ENCODE measurements around the gene YKT6.
"Not testable (repeated sequence)": the region's sequence is repeated elsewhere in the genome, so short reads cannot be mapped to it uniquely, and the experiment has no call there.

Gene YKT6

GRCh38 chr7:44193011-44193802 is 7.6 kb upstream of the YKT6 start:
- no peak for DNase-seq (ENCODE audit: low read depth)

DNA sequence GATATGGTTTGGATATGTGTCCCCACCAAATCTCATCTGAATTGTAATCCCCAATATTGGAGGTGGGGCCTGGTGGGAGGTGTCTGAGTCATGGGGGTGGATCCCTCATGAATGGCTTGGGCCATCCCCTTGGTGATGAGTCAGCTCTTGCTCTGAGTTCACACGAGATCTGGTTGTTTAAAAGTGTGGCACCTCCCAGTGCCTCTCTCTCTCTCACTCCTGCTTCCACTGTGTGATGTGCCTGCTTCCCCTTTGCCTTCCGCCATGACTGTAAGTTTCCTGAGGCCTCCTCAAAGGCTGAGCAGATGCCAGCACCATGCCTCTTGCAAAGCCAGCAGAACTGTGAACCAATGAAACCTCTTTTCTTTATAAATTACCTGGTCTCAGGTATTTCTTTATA is 6.7 kb upstream of the YKT6 start:
- no peak for DNase-seq (ENCODE audit: low read depth)

DNA sequence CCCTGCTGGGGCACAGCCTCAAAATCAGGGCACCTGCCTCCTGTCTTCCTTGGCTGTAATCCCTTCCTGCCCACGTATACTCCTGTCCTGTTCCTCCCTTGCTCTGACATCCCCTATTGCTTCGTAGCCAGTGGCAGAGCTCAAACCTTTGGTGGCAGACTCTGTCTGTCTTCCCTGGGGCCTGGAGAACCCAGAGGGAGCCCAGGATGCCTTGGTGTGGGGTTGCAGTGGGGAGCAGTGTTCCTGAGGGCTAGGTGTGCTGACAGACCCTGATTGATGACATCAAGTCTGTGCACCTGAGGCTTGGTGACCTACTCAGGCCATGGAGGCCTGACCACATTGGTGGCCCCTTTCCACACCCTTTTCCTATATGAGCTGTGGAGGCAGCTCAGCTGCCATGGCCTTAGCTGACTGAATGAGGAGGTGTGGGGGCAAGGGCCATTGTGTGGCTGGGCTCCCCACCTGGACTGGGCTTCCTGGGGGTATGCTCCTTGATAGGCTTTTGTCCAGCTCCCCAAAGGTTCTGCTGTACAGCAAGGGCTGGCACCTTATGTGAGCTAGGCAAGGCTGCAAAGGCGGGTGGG is 6.1 kb upstream of the YKT6 start:
- no peak for DNase-seq (ENCODE audit: low read depth)

DNA sequence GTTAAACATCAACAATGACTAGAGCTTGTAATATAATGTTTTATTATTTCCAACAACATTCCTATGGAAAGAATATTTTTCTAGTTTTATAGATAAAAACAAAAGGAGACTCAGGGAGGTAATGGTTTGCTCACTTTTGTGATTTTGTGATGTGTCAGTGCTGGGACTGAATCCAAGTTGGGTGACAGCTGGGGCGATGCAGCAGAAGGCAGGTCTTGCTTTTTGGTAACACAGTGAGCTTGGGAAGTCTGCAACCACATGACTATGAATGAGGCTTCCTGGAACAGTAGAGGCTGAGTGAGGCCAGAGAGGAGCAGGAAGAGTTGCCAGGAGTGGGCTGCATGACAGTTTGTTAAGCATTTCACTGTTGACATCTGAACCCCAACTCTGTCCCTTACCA is 4.9 kb upstream of the YKT6 start:
- no peak for DNase-seq (ENCODE audit: low read depth)

DNA sequence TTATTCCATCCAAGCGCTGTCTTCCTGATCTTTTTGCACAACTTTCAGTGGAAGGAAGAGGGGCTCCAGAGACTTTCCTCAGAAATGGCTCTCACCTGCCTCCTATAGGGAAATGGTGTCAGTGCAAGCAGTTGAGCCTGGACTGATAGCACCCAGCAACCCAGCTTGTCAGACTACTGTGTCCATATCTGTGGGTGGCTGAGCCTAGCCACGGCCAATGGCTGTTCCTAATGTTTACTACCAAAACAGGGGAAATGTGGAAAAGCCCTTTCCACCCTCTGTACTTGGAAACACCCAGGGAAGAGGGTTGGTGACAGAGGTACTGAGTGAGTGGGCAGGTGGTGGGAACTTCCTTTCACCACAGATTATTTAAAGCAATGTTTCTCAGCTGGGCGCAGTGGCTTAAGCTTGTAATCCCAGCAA is 4.3 kb upstream of the YKT6 start:
- DNase-seq (ENCODE audit: low read depth), result no peak

DNA sequence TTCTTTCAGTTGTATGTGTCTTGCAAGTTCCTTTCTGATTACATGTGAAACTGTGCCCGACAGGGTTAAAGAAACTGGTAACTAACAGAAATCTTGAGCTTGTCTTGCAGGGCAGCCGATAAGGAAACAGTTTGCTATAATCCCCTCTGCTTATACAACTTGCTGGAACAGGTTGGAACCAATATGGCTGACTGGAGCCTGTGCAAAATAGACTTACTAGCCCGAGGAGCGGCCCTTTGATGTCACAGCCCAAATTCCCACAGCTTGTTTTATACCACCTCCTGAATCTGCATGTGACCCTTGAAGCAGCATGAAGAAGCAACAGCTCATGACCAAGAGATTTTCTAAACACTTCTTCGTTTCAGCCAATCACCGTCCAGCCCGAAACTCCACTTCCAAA is 3.3 kb upstream of the YKT6 start:
- no peak for DNase-seq (ENCODE audit: low read depth)

GRCh38 chr7:44200163-44200562 is 615 bp upstream of the YKT6 start:
- not testable (repeated sequence) for DNase-seq (ENCODE audit: low read depth)

DNA sequence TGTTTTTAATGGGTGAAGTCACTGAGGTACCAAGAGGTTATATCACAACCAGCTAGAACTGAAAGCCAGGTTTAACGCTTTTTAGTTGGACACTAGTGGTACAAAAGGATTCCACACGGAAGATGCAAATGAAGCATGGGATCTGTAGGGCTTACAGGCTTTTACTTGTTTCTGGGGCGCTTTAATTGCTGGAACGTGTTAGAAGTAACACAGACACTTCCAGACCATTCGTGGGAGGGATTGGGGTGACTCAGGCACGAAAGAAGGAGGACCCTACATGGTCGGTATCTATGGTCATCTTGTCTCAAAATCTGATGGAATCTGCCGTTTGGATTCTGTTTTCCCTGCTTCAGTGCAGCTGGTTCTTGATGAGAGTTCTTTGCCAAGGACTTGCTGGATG is 1.0 kb downstream of the YKT6 start:
- DNase-seq (ENCODE audit: low read depth), result no peak

DNA sequence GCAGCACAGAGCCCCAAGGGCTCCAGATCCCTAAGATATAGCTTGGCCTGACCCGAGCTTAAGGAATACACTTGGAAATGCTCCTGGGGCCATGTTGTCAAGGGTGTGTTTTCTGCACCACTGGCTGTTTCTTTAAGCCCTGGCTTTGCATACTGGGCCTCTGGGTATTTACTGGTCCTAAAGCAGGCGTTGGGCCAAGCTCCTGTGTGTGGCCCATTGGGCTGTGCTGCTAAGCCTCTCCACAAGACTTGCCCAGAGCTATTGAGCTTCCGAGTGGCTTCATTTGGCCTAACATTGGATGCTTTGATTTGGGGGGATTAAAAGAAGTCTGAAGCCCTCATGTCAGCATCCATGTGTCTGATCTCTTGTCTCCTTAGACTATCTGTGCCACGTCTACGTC is 5.2 kb downstream of the YKT6 start:
- DNase-seq (ENCODE audit: low read depth), result no peak

DNA sequence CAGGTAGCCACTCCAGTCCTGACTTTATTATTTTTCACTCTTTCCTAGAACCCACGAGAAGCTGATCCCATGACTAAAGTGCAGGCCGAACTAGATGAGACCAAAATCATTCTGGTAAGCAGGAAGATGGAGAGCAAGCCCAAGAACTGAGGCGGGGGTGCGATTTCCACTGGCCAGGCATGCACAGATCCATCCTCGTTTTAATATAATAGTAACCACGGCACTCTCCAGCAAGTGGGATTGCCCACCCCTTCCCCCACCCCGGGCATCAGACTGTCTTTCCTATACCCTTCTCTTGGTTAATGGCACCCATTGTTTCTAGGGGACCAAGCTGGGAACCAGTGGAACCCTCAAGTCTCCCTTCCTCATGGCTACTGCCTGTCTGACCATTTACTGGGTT is 7.3 kb downstream of the YKT6 start:
- DNase-seq (ENCODE audit: low read depth), result no peak

GRCh38 chr7:44210107-44210506 is 9.3 kb downstream of the YKT6 start:
- no peak for DNase-seq (ENCODE audit: low read depth)

DNA sequence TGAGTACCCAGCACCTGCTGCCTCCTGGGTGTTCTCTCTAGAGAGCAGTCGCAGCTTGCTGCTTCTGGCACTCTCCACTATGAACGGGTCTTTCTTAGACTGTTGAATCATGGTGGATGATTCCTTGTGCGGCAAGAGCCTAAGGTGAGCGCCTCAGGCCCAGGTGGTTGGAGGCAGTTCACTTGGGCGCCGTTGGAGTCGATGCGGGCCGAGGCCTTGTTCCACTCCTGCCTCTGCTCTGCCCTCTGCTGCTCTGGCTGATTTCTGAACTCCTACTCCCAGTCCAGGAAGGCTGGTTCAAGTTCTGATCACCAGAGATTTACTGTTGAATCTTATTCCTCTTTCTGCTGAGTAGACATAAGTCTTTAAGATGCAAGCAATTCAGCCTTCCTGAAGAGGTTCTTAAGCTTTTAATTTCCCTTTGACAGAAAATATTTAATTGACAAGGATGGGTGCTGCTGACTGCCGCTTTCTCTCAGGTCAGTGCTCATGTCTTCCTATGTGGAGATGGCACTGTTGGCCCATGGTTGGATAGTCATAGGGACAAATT is 10.4 kb downstream of the YKT6 start:
- no peak for DNase-seq (ENCODE audit: low read depth)

DNA sequence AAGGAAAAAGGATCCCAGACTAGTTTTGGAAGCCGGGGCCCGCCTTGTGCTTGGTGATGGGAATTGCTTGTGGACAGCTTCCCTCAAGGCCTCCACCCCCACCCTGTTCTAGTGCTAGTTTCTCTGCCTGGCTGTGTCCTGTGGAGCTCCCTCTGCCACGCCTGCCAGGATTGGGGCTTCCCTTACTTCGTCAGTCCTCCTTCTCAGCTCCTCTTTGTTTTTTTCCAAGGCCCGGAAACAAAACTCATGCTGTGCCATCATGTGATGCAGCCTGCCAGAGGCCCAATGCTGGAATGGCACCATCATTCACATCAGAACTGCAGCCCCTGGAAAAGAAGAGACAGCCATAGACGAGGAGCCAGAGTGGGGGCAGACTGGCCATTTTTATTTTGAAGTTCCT is 11.2 kb downstream of the YKT6 start:
- no peak for DNase-seq (ENCODE audit: low read depth)

GRCh38 chr7:44212581-44213184 is 11.9 kb downstream of the YKT6 start:
- no peak for DNase-seq (ENCODE audit: low read depth)

DNA sequence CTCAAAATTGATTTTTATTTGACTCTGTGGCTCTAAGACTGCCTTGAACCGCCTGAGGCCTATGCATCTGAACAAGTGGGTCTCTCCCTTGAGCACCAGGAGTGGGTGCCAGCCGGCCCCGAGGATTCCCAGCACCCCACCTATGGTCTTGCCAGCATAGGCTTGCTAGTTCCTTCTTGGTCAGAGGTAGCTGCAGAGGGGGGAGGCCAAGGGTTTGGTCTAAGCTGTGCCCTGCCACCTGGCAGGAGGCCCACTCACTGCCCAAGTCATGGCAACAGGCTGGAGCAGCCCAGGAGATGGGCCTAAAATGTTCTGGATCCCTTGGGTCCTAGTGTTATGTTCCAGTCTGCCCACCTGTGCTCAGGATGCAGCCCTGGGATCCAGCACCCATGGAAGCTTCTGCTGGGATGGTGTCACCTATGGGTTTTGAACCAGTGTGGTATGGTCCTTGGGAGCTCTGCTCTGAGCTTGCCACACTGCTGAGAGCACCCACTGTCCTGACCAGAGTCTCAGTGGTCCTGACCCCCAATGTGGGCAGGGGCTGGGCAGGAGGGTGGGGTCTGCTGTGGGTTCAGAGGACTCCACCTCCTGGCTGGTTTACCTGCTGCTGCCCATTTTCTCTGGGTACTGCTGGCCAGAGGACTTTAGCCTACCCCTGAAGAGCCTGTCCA is 12.6 kb downstream of the YKT6 start:
- DNase-seq (ENCODE audit: low read depth), result no peak

DNA sequence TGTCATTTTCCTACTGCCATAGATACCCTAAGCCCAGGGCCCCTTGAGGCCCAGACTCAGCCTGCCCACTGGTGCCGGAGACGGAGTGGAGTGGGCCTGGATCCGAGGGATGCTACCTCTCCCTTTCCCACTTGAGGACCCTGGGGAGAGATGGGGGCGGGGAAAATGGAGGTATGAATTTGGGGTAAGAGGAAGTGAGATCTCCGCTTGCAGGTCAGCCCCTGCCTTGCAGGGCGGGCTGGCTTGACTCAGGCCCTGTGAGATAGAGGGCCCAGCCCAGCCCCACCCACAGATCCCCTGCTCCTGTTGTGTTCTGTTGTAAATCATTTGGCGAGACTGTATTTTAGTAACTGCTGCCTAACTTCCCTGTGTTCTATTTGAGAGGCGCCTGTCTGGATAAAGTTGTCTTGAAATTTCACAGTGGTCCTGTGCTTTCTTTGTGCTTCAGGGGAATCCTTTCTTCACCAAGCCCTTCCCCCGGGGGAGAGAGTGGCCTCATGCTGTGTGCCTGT is 13.2 kb downstream of the YKT6 start:
- DNase-seq (ENCODE audit: low read depth), result no peak

GRCh38 chr7:44215531-44215930 is 14.8 kb downstream of the YKT6 start:
- no peak for DNase-seq (ENCODE audit: low read depth)

GRCh38 chr7:44216019-44216418 is 15.2 kb downstream of the YKT6 start:
- no peak for DNase-seq (ENCODE audit: low read depth)

DNA sequence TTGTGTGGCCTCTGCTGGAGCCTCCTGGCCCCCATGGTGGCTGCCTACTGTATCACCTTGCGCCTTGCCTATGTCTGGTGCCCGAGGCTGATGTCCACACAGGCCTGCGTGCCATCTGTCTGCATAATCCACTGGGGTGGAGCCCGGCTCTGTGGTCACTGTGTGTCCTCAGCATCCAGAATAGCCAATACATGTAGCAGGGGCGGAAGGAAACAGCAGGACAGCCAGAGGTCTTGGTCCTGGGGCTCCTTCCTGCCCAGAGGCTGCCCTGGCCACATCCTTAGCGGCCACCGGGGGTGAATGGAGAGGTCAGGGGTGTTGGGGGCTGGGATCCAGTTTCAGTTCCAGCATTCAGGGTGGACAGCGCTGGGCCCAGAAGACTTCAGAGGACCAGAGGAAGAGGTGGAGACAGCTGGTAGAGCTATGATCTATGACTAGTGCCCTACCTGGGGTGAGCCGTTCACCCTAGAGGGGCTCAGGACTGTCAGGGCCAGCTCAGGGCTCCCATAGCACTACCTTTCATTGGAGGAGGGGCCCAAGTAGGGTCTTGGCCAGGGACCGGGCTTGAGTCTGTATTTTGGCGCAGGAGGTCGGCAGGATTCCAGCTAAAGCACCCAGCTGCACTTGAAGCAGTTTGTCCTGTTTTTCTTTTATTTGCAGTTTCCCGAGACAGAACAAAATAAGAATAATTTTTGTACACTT is 15.9 kb downstream of the YKT6 start:
- DNase-seq (ENCODE audit: low read depth), result no peak

DNA sequence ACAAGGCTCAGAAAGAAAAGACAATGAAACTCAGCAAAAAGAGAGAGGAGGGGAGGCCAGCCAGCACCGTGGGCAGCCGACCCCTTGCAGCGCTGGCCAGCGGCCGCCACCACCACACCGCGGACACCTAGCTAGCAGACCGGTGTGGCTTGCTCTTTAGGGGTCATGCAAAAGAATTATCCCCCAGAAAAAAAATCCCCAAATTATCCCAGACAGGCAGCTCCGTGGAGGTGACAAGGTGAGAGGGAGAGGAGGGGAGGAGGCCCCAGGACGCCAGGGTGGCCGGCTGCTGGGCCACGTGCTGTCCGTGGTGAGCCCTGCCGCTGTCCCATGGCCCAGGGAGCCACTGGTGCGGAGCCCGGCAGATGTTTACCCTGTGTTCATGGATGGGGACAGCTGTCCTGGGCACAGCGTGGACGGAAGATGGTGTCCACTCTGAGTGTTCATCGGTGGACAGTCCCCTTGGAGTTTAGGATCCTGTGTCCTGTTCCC is 16.5 kb downstream of the YKT6 start:
- DNase-seq (ENCODE audit: low read depth), result no peak

GRCh38 chr7:44217852-44218402 is 17.1 kb downstream of the YKT6 start:
- no peak for DNase-seq (ENCODE audit: low read depth)

Measured in CMK (cell line).